GM18951 (cell line): Measurements from ENCODE around the gene MEN1.

Experiments
- POLR2A ChIP-seq: IDR thresholded peaks from 4 replicates; pipeline ENCODE4 v1.6.1; 2011; ENCODE audit warnings: mild to moderate bottlenecking; ENCODE audit not compliant: insufficient read length, insufficient read depth; ENCODE audit errors: extremely low read depth
- in situ Hi-C: fragments of 300-500 bp; cut with MboI; formaldehyde crosslinking; loops from one replicate; pipeline ENCODE4 v1.12.0; 2022; ENCODE audit warnings: low sequenced_read_pairs, mixed read lengths, inconsistent platforms; ENCODE audit not compliant: unreplicated experiment

Gene MEN1

DNA sequence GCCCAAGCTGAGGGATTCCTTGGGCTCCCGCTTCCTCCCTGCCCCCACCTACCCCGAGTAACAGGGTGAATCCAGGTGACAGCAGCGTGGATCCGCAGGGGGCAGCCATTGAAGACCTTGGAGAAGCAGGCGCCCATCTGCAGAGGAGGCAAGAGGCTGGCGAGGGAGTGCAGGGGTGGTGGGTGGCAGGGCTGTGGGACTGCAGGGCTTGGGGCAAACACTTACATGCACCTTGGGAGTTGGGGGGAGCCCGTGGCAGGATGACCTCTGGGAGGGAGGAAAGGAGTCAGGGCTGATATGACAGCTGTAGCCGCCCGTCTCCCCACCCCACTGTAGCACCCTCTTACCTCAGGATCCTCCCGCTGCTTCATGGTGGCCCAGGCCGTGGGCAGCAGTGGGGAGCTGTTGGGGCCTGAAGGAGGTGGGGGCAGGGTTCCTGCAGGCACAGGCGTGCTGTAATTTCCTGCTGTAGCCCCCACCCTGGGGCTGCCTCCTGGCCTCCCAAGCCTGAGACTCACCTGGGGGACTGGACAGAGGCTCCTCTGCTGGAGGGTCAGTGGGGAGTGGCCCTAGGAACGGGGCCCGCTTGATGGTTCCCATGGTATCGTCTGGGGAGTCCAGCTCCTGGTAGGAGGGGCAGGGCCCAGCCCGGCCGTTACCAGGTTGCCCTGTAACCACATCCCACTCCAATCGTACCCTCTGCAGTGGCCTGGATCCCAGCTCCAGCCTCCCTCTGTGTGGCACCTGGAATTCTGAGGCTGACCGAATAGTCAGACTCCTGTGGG lies 13.4 kb downstream of the MEN1 start:
- in situ Hi-C loops = no loop called here
- no peak for TF ChIP-seq POLR2A

GRCh38 chr11:64796047-64796756 lies 14.1 kb downstream of the MEN1 start:
- in situ Hi-C loops = no loop called here

GRCh38 chr11:64794526-64794925 lies 15.8 kb downstream of the MEN1 start:
- in situ Hi-C loops = no loop called here
- no peak for TF ChIP-seq POLR2A

More at GRCh38 chr11:64796047-64796756, 14.1 kb downstream of the MEN1 start:
- TF ChIP-seq POLR2A = no peak

GRCh38 chr11:64793271-64794160 lies 16.8 kb downstream of the MEN1 start:
- in situ Hi-C loops = no loop called here

DNA sequence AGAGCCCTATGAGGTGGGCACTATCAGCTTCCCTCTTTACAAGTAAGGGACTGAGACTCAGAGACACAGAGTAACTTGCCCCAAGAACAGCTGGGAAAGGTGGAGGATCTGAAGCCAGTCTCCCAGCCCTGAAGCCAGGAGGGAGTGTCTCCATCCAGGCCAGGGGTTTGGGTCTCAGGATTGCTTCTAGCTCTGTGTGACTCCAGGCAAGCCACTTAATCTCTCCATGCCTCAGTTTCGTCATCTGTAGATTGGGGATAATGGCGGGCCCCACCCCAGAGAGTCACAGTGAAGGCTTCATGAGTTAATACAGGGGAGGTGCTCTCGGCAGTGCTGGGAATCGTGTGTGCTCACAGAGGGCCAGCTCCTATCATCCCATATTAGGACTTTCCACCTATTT lies 17.9 kb downstream of the MEN1 start:
- in situ Hi-C loops = no loop called here
- TF ChIP-seq POLR2A = no peak

More at GRCh38 chr11:64793271-64794160, 16.8 kb downstream of the MEN1 start:
- no peak for TF ChIP-seq POLR2A

DNA sequence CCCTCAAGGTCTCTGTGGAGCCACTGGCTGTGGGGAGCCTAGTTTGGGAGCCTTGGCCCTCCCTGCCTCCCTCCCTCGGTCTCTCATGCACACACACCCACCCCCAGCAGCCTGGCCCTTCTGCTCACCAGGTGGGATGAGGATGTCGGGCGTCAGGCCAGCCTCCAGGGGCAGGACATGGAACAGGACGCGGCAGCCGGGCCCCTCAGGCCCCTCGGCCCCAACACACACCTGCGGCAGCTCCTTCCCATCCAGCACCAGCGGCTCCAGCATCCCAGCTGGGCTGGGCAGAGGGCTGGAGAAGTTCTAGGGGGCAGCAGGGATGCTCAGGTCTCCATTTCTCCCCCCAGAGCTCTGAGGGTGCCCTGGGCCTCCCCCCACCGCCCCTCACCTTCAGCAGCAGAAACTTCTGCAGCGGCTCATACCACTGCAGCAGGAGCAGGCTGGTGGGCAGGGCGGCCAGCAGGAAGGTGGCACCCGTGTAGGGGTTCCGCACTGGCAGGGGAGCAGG lies 18.5 kb downstream of the MEN1 start:
- in situ Hi-C loops = no loop called here
- no peak for TF ChIP-seq POLR2A

- no peak for TF ChIP-seq POLR2A
- in situ Hi-C loops = no loop called here
Measured at GRCh38 chr11:64790205-64791095, 19.9 kb downstream of the MEN1 start.

DNA sequence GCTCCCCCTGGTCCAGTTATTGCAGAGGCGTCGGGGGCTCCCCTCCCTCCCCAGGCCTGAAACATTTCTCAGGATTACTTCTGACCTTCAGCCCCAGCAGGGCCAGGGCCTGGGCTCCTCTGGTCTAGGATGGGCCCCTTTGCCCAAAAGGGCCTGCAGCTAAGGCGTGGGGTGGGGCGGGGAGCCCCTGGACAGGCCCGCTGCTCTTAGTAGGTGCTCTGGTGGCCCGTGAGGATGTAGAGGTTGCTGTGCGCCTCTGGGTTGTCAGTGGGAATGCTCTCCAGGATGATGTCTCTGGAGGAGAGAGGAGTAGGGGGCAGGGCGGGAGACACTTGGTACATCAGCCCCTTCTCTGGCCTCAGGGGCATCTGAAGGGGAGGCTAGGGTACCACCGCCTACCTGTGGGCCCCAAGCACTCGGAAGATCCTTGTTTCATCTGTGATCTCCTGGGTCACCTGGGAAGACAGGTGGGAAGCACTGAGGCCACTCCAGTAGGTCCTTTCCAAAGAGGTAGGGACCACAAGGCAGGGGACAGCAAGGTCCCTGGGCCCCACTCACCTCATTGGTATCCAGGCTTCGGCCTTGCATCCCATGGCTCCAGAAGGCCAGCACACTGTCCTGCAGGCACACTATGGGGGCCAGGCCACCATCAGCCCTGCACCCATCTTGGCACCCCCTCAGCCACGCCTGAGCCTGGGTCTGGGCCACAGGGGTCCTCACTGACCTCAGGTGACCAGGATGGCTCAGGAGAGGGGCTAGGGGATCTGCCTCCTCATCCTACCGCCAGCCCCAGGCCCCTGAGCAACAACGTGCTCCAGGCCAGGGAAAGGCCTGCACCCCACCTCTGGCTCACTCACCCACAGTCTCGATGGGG lies 20.8 kb downstream of the MEN1 start:
- no peak for TF ChIP-seq POLR2A
- in situ Hi-C loops = no loop called here

DNA sequence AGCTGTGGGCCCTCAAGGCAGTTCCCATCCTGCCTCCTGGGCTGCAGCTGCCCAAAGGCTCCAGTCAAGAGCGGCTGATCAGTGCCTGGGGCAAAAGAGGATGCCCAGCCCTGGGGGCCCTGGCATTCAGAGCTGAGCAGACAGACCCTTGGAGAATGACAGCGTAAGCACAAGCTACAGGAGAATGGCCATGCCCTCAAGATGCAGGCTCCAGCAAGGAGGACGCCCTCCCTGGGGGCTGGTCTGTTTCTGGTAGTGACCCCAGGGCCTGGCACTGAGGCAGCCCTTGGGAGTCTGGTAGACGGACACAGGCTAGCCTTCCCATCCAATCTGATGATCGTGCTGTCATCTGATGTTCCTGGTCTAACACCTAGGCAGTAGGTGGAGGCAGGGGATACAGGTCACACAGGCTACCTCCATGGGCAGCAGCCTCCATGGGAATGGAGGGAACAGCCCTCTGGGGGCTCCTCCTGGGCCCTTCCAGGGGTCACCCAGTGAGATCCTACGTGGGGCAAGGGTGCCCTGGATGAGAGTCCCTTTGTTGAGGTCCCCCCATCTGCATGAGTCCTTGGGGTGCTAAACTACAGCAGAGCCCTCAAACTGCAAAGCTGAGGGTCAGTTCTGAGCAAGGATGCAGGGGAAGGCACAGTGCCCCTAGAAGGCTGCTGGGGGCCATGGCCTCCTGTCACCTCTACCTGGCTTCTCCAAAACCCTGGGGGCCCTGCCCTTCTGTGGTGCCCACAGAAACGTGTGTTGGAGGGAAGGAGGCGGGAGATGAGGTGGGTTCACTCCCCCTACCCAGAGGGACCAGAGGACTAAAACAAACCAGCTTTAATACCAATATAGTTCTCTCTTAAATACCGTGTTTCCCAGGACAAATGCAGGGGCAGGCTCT lies 21.8 kb downstream of the MEN1 start:
- TF ChIP-seq POLR2A = no peak
- in situ Hi-C loops = no loop called here

DNA sequence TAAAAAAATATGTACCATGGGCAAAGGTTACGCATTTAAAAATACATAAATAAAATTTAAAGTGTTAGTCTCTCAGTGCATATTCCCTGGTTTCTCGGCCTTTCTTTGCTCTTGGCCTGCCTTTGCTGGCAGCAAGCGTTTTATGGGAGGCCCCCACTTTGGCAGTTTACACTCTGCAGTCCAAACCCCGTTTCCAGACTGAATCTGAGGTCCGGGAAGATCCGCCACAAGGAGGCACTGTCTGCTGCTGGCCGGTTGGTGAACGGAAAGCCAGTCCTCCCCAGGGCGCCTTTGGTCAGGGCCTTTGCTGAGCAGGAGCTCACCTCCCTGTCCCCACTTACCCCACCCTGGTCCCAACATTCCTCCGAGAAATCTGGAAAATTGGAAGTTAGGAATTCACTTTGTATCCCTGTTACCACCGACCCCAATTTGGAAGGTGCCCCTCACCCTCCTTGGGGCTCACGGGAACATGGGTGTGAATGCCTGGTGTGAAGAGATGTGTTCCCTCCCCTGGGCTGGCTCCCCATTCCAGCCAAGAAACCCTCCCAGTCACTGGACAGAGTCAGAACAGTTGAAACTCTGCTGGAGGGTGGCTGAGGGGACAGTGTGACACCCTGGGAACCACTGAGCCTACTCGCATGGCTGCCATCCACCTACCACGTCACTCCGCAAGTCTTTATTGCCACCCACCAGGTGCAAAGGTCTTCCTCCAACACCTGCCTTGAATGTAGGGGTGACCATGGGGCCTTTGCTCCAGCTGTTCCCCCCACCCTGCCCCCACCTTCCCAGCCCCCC lies 22.6 kb downstream of the MEN1 start:
- in situ Hi-C loops = no loop called here

DNA sequence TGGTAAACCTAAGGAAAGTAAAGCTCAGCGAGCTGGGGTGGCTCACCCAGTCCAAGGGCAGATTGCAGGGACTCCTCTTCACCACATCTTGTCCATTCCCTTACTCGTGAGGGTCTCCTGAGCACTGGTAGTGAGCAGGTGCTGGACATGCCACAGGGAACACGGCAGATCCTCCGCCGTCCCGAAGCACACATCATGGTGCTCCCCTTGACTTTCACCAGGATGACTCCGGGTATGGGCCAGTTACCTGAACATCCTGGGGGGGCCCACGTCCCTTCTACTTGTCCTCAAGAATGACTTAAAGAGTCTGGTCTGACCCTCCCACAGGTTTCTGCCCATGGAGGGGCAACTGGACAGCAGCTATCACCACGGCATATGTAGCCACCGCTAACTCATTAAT lies 24.0 kb downstream of the MEN1 start:
- no peak for TF ChIP-seq POLR2A
- in situ Hi-C loops = no loop called here

More for the DNA sequence above, 22.6 kb downstream of the MEN1 start:
- no peak for TF ChIP-seq POLR2A
